Small intestine (tissue), 7 donors: Measurements from ENCODE around the gene CD177. TPM values are rescaled to one million over a fixed set of nuclear protein-coding genes. Genes with fewer than 3 reads are reported as not detected.
"Not testable (repeated sequence)": the region's sequence is repeated elsewhere in the genome, so short reads cannot be mapped to it uniquely, and the experiment has no call there.

ENCODE experiments used
- DNase-seq, 2 donors: peaks; one replicate each; pipeline versions ENCODE4 v3.0.0 to v3.0.0-alpha.2; 2013
- FAIRE-seq: peaks from 2 replicates; lab custom pipeline; 2012; peaks lifted over from hg19 to GRCh38; lab: Jason Lieb, UNC
- H3K27ac ChIP-seq, 3 donors: one replicate each; pipeline ENCODE4 v1.5.1; 2013; ENCODE audit warnings: low read length in 2 of 3, mild to moderate bottlenecking in 2 of 3, control low read depth in 1 of 3, inconsistent platforms in 1 of 3, low read depth in 1 of 3, moderate library complexity in 1 of 3
- H3K27me3 ChIP-seq, 3 donors: one replicate each; pipeline ENCODE4 v1.6.1; 2013; ENCODE audit warnings: low read length in 3 of 3, inconsistent platforms in 1 of 3; ENCODE audit not compliant: control insufficient read depth in 3 of 3, insufficient read depth in 3 of 3
- H3K36me3 ChIP-seq, 3 donors: one replicate each; pipeline ENCODE4 v1.6.1; 2013; ENCODE audit warnings: low read length in 3 of 3, inconsistent platforms in 1 of 3, low read depth in 1 of 3, mild to moderate bottlenecking in 1 of 3, moderate library complexity in 1 of 3; ENCODE audit not compliant: control insufficient read depth in 3 of 3, insufficient read depth in 2 of 3
- H3K4me1 ChIP-seq, 3 donors: one replicate each; pipeline ENCODE4 v1.6.1; 2013; ENCODE audit warnings: low read length in 2 of 3, inconsistent platforms in 1 of 3, low read depth in 1 of 3, mild to moderate bottlenecking in 1 of 3, moderate library complexity in 1 of 3; ENCODE audit not compliant: control insufficient read depth in 3 of 3, insufficient read depth in 2 of 3
- H3K4me3 ChIP-seq, 3 donors: one replicate each; pipeline ENCODE4 v1.5.1; 2013; ENCODE audit warnings: low read length in 3 of 3, control low read depth in 1 of 3, inconsistent platforms in 1 of 3, low read depth in 1 of 3, mild to moderate bottlenecking in 1 of 3, moderate library complexity in 1 of 3
- H3K9me3 ChIP-seq, 2 donors: one replicate each; pipeline ENCODE4 v1.6.1; 2013; ENCODE audit warnings: low read depth in 1 of 2, low read length in 1 of 2; ENCODE audit not compliant: control insufficient read depth in 2 of 2, insufficient read depth in 1 of 2
- WGBS, 3 donors: extraction: QIAGEN DNeasy Blood & Tissue Kit; methylation state at CpG; one replicate each; pipeline ENCODE4 v1.1.7; 2013; 5-methylcytosine and 5-hydroxymethylcytosine counted together
- polyA plus RNA-seq, 4 donors: library from polyadenylated mRNA; stranded (reverse) in 3 of 4; unstranded in 1 of 4; fragments of 200-250 nt in 3 of 4; fragments of 120-200 nt in 1 of 4; gene quantifications; one replicate each; pipeline versions ENCODE4 v1.2.1 to v1.2.3, GENCODE V29; 2013
- donor health status: healthy with polysubstance abuse.
- donor health status: control.
- donor health status: control.
- donor health status: Bipolar disorder and iron deficiency.
- donor health status: healthy.

Gene CD177
- polyA plus RNA-seq, 4 donors: 0.35 TPM; not detected in 3

- no peak overlapping the region for H3K4me3 ChIP-seq
- no peak for DNase-seq
- no peak overlapping the region for H3K27ac ChIP-seq
Observed at GRCh38 chr19:43380008-43380407, 26.5 kb downstream of the CD177 start.

DNA sequence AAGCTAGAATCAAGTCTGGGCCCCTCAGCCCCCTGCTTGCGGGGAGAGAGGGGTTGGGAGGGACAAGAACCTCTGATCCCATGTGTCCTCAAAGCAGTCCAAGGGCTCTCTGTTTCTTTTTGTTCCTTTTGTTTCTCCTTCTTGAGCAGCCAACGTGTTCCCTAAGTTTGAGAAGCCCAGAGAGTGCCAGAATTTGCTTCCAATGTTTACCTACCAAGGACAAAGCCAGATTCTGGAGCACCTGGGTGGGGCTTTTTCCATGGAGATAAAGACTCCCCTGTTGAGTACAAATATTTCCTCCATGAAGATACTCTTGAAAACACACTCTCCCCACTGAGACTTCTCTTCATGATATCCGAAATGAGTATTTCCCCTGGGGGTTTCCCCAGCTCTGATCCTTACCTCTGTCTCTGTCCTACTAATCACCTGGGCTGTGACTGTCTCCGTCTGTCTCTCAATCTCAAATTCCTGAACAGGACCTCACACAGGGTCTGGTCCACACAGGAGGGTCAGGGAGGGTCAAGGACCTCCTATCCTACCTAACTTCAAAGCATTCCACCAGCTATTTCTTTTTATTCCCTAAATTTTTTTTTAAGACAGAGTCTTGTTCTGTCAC lies 27.4 kb downstream of the CD177 start:
- WGBS, 3 donors: 47 to 58% (median 54%) methylated on average over 4 of the region's 4 CpGs
- Histone ChIP-seq H3K9me3 (no peaks in the 10 kb centered on the region), H3K4me3 (no peak overlapping the region), H3K27ac (no peak overlapping the region), H3K4me1 (no peaks in the 10 kb centered on the region), H3K27me3 (peaks cover 0 to 5% (median 0%) of the 10 kb centered on the region in 3 donors), H3K36me3 (no peaks in the 10 kb centered on the region)
- FAIRE-seq (no peak), DNase-seq (no peak)

More at GRCh38 chr19:43380008-43380407, 26.5 kb downstream of the CD177 start:
- no peak for FAIRE-seq
- Histone ChIP-seq H3K27me3 (peaks cover 0 to 5% (median 0%) of the 10 kb centered on the region in 3 donors), H3K36me3 (no peaks in the 10 kb centered on the region), H3K9me3 (no peaks in the 10 kb centered on the region), H3K4me1 (no peaks in the 10 kb centered on the region)
- WGBS, 3 donors: 26 to 39% (median 34%) methylated on average over 12 to 14 of the region's 14 CpGs

- not testable (repeated sequence) for FAIRE-seq
- 33 to 47% (median 45%) methylated on average over 11 to 12 of the region's 12 CpGs for WGBS, 3 donors
Observed at GRCh38 chr19:43382586-43383216, 29.2 kb downstream of the CD177 start.

GRCh38 chr19:43383254-43383653 lies 29.8 kb downstream of the CD177 start:
- not testable (repeated sequence) for FAIRE-seq, H3K4me1 ChIP-seq, H3K9me3 ChIP-seq, H3K4me3 ChIP-seq, H3K27me3 ChIP-seq, H3K36me3 ChIP-seq, H3K27ac ChIP-seq
- peak in 1 of 2 donors; percentile 13 for DNase-seq
- WGBS, 3 donors: 22 to 62% (median 40%) methylated on average over 7 of the region's 7 CpGs

More at GRCh38 chr19:43382586-43383216, 29.2 kb downstream of the CD177 start:
- not testable (repeated sequence) for H3K27me3 ChIP-seq, H3K9me3 ChIP-seq, H3K27ac ChIP-seq, H3K36me3 ChIP-seq, H3K4me1 ChIP-seq, H3K4me3 ChIP-seq
- DNase-seq: peak in 1 of 2 donors; percentile 35

DNA sequence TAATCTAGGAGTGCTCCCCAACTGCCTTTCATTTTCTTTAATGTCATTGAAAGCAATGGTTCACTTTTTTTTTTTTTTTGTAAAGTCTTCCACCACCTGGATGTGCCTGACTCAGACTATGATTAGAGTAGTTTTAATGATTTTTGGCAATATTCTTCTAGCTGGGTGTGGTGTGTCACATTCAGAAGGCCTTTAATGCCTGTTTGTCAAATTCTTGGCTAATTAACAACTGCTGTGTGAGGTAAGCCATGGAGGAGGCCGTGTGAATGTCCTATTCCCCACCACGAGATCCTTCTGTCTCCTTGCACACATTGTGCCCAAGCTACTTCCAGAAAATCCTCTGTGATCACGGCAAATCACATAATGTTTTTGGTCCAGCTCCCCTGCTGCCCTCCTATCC lies 30.3 kb downstream of the CD177 start:
- H3K27me3 ChIP-seq, H3K4me1 ChIP-seq, H3K36me3 ChIP-seq, DNase-seq, H3K4me3 ChIP-seq, H3K27ac ChIP-seq, H3K9me3 ChIP-seq, FAIRE-seq: not testable (repeated sequence)
- 54 to 72% (median 65%) methylated on average over 3 of the region's 3 CpGs for WGBS, 3 donors

DNA sequence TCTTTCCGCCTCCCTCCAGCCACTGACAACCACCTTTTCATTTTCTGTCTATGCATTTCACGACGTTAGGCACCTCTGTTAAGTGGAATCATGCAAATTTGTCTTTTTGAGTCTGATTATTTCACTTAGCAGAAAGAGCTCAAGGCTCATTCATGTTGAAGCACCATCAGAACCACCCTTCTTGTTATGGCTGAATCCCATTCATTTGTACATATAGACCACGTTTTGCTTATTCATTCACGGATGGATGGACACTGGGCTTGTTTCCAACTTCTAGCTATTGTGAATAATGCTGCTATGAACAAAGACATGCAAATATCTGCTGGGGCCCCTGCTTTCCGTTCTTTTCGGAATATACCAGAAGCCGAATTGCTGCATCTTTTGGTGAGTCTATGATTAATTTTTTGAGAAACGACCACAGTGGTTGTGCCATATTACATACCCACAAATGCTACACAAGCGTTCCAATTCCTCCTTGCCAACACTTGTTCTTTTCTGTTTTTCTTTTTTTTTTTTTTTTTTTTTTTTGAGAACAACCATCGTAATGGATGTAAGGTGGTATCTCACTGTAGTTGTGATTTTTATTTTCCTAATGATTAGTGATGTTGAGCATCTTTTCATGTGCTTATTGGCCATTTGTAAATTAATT lies 37.5 kb downstream of the CD177 start:
- DNase-seq: not testable (repeated sequence)
- WGBS, 3 donors: 81 to 85% (median 82%) methylated on average over 11 of the region's 11 CpGs

DNA sequence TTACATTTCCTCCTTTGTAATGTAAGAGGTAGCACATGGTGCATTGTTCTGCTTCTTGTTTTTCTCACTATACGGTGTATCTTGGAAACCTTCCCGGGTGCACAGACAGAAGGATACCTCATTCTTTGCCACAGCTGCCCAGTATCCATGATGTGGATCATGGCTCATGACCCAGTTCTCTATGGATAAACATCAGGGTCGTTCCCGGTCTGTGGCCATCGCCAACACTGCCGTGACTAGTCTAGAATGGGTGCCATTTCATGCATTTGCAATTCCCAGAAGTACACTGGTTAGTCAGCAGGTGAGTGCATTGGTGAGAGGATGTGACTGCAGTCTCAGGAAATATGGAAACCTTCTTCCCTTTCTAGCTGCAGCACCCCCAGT lies 38.1 kb downstream of the CD177 start:
- H3K9me3 ChIP-seq, H3K4me1 ChIP-seq, H3K27ac ChIP-seq, DNase-seq, H3K36me3 ChIP-seq, H3K27me3 ChIP-seq, FAIRE-seq, H3K4me3 ChIP-seq: not testable (repeated sequence)
- WGBS, 3 donors: 87 to 90% (median 89%) methylated on average over 6 of the region's 6 CpGs

More for the DNA sequence above, 37.5 kb downstream of the CD177 start:
- not testable (repeated sequence) for H3K9me3 ChIP-seq, H3K4me1 ChIP-seq, H3K27me3 ChIP-seq, H3K4me3 ChIP-seq, H3K36me3 ChIP-seq, H3K27ac ChIP-seq
- peak; percentile 10 for FAIRE-seq

- H3K4me3 ChIP-seq, H3K27me3 ChIP-seq, FAIRE-seq, H3K27ac ChIP-seq, DNase-seq, H3K9me3 ChIP-seq, H3K4me1 ChIP-seq, H3K36me3 ChIP-seq: not testable (repeated sequence)
- 58 to 69% (median 58%) methylated on average over 3 of the region's 3 CpGs for WGBS, 3 donors
Observed at GRCh38 chr19:43393501-43393900, 40.0 kb downstream of the CD177 start.
